ENCODE results near the gene AIFM2.
"Not testable (repeated sequence)": the region's sequence is repeated elsewhere in the genome, so short reads cannot be mapped to it uniquely, and the experiment has no call there.

Gene AIFM2

GRCh38 chr10:70132098-70133029, at the start of gene AIFM2:
TSS of gene AIFM2 (minus strand) at chr10:70132825. CDS start at chr10:70124084, 8,741 bp downstream.
- FAIRE-seq, result no peak

DNA sequence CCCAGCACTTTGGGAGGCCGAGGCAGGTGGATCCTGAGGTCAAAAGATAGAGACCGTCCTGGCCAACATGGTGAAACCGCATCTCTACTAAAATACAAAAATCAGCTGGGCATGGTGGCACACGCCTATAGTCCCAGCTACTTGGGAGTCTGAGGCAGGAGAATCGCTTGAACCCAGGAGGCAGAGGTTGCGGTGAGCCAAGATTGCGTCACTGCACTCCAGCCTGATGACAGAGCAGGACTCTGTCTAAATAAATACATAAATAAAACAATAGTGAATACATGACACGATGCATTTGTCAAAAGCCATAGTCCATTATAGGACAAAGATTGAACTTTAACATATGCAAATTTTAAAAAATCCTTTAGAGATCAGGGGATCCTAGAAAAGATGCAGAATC, 46.6 kb upstream of the AIFM2 start:
- FAIRE-seq, result not testable (repeated sequence)

DNA sequence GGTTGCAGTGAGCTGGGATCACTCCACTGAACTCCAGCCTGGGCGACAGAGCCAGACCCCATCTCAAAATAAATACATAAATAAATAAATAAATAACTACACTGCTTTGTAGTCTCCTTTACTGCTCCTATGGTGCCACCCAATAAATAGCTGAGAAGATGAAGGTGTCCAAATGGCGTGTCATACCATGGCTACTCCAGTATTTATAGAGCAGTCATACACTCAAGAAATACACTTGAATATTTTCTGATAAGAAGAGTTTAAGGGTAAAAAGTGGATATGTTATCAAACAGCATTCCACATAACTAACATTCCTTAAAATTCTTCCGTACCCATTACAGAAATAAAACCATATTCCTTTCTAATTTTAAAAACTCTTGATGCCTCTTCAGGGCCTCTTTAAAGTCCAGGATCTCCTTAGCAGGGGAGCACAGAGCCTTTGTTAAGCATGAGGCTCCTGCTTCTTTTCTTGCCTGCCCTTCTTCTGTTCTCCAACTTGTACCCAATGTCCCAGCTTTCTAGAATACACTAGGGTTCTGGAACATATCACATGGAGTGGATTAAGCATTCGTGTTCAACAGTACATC, 45.6 kb upstream of the AIFM2 start:
- no peak for FAIRE-seq

GRCh38 chr10:70176441-70176840, 43.8 kb upstream of the AIFM2 start:
- FAIRE-seq, result no peak

DNA sequence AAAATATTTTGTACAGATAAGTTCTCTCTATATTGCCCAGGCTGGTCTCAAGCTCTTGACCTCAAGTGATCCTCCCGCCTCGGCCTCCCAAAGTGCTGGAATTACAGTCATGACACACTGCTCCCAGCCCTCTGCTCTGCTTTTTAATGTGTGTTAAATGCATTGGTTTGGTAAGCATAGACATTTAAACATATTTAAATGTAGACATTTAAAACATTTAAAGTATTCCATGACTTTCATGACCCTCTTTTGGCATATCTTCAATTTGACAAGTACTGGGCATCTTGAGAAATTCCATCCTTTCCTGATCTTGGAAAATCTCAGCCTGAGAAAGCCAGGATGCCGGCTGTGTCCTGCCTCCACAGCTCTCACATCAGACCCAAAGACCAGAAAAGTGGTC, 42.9 kb upstream of the AIFM2 start:
- FAIRE-seq, result no peak

GRCh38 chr10:70174058-70174741, 41.6 kb upstream of the AIFM2 start:
- FAIRE-seq, result no peak

DNA sequence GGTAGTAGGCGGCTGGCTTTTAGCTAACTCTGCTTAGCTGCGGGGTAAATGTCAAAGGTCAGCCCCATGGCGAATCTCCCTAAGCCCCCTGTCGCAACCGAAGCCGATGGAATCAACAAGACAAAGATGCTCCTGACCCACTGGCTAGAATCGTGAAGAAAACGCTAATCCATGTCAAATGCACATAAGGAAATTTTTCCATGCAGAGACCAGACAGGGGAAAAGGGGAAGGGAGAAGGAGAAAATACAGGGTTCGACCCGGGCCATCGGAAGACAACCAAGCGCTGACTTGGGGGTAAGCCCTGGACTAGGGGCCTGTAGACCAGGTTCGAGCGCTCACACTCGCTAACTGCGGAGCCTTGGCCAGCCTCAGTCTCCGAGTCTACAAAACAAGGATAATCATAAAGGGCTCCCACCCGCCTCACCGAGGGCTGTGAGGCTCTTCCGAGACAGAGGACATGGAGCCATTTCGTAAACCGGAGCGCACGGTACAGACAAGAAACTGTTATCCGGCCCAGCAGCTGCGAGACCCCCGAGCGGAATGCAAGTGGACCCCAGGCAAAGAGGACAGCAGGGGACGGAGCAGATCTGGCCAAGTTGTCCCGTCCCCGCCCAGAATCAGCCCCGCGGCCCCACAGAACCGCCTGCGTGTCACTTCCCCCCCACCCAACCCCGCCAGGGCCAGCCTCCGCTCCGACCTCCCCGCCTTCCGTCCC, 37.2 kb upstream of the AIFM2 start:
- FAIRE-seq, result no peak

GRCh38 chr10:70169011-70169410, 36.4 kb upstream of the AIFM2 start:
- FAIRE-seq, result no peak

DNA sequence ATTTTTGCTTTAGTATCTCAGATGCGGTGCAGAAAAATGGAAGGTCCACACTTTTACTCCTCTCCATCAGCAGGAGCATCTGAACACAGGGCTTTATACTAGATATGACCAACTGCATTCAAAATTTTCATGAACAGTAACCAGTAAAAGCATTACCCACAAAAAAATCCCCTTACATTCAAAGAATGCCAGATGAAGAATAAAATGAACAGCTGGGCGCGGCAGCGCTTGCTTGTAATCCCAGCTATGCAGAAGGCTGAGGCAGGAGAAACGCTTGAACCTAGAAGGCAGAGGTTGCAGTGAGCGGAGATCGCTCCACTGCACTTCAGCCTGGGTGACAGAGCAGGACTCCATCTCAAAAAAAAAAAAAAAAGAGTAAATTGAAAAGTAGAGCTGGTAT, 34.6 kb upstream of the AIFM2 start:
- no peak for FAIRE-seq

- no peak for FAIRE-seq
Measured at GRCh38 chr10:70166394-70166793, 33.8 kb upstream of the AIFM2 start.

GRCh38 chr10:70164163-70164562, 31.5 kb upstream of the AIFM2 start:
- no peak for FAIRE-seq

GRCh38 chr10:70163448-70163847, 30.8 kb upstream of the AIFM2 start:
- no peak for FAIRE-seq

DNA sequence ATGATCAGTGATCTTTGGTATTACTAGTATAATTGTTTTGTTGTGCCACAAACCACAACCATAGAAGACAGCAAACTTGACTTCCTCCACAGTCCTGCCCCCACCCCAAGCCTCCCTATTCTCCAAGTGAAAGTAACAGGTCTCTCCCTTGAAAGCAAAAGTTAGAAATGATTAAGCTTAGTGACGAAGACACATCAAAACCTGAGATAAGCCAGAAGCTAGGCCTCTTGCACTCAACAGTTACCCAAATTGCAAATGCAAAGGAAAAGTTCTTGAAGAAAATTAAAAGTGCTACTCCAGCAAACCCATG, 30.2 kb upstream of the AIFM2 start:
- no peak for FAIRE-seq

DNA sequence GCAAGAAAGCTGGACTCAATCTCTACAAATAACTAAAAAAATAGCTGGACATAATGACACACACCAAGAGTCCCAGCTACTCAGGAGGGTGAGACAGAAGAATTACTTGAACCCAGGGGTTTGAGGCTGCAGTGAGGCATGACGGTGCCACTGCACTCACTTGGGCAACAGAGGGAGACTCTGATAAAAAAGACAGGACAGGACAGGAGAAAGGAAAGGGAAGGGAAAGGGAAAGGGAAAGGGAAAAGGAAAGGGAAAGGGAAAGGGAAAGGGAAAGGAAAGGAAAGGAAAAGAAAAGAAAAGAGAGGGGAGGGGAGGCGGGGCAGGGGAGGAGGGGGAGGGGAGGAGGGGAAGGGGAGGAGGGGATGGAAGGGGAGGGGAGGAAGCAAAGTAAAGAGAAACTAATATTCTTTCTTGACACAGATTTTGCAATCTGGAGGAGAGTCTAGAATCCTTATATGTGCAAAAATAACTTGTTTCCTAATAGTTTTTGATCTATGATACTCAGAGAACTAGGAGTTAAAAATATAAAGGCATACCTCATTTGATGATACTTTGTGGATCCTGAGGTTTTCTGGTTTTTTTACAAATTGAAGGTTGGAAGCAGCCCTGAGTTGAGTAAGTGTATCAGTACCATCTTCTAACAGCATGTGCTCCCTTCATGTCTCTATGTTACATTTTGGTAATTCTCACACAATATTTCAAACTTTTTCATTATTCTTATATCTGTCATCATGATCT, 29.7 kb upstream of the AIFM2 start:
- no peak for FAIRE-seq

GRCh38 chr10:70160798-70161197, 28.2 kb upstream of the AIFM2 start:
- FAIRE-seq, result no peak

DNA sequence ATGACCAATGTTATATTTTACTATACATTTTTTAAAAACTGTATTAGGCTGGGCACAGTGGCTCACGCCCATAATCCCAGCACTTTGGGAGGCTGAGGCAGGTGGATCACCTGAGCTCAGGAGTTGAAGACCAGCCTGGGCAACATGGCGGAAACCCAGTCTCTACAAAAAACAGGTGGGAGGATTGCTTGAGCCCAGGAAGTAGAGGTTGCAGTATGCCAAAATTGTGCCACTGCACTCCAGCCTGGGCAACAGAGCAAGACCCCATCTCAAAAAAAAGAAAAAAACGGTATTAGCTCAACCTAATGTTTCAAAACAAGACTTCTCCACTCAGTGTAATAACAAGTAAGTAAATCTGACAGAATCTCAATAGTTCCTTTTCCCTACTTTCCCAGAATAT, 26.7 kb upstream of the AIFM2 start:
- not testable (repeated sequence) for FAIRE-seq

DNA sequence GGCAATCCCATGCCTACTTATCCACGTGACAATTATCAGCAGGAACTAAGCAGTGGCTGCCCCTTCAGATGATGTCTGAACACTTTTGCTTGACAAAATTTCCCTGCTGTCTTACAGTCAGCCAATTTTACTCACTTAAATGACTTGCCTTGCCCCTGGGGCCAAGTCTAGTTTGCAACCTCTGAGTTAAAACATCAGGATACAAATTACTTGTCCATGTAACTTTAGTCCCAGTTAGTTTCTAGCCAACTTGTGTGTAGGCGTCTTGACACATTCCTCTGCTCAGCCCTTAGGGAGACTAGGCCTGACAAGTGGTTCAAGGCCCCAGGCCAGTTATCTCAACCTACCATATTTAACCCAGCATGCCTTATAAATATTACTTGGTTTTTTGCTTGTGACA, 25.5 kb upstream of the AIFM2 start:
- FAIRE-seq, result no peak

GRCh38 chr10:70155255-70155838, 22.7 kb upstream of the AIFM2 start:
- FAIRE-seq, result no peak

DNA sequence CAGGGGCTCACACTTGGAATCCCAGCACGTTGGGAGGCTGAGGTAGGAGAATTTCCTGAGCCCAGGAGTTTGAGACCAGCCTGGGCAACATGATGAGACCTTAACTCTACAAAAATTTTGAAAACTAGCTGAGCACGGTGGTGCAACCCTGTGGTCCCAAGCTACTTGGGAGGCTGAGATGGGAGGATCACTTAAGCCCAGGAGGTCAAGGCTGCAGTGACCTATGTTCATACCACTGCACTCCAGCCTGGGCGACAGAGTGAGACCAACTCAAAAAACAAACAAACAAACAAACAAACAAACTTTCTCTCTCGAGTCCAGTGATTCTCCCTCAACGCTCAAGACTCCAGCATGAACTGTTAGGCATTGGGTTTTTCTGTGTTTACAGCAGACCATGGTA, 15.9 kb upstream of the AIFM2 start:
- FAIRE-seq, result no peak

DNA sequence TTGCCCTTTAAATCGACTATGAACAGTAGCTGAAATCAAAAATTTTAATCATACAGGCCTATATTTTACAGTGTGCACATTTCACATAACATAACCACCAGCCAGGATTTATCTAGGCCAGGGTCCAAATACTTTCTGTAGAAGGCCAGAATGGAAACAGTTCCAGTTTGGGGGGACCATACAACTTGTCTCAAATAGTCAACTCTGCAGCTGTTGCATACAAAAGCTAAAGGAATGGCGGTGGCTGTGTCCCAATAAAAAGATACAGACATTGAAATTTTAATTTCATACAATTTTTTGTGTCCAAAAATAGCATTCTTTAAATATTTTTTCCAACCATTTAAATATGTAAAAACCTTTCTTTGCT, 14.6 kb upstream of the AIFM2 start:
- FAIRE-seq, result no peak

DNA sequence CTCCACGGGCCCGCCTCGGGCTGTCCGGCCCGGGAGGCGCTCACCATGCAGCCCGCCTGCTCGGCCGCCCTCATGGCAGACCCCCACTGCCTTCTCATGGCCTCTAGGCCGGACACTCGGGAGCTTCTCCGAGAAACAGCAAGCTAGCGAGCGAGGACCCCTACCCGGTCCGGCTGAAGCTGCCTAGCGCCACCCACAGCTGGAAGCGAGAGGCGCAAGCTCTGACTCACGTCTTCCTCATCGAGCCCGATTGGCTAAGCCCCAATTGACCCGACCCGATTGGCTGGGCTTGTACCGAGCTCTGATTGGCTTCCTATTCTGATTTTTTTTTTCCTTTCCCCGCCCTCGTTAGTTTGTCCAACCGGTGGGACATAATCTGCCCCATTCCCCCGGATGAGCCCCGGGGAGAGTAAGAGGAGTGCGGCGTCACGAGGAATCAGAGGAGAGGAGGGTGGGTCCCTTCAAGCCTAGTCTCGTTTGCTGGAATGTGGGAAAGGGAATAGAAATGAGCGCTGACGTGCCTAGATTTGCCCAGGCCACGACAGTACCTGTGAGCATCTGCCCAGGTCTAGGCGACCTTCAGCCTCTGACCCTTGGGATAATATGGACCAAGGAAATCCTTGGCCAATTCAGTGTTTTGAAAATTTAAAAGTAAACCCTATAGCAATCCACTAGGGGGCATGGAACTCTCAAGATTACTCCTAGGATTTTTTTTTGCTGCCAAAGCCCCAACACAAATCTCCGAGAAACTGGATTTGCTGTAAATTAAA, 14.0 kb upstream of the AIFM2 start, which contains the start of gene TYSND1:
TSS of gene TYSND1 (minus strand) at position 212 of the 770 bp plus-strand sequence. CDS start at position 98, 114 bp downstream.
- FAIRE-seq, result peak; percentile 99

All from G401.6 (cell line).